ENCODE results near the gene SLC12A6. TPM values are rescaled to one million over a fixed set of nuclear protein-coding genes. Genes with fewer than 3 reads are reported as not detected.
"Not testable (repeated sequence)": the region's sequence is repeated elsewhere in the genome, so short reads cannot be mapped to it uniquely, and the experiment has no call there.

Gene SLC12A6
- total RNA-seq, 4 donors from 2014 or later, result 20.0 to 43.3 (median 33.5) TPM

- TF ChIP-seq CTCF (IDR thresholded peaks at IDR 0.05), result peak in 2 of 3 donors; percentile 80 to 96
These were observed 5.4 kb upstream of the SLC12A6 start, which contains the start of the genes NOP10 and NUTM1 for GRCh38 chr15:34342737-34343575. Gene NOP10 (minus strand): TSS chr15:34343136. CDS start chr15:34343073, 63 bp downstream. Gene NUTM1 (plus strand): TSS chr15:34343315. CDS start chr15:34343697, 382 bp downstream.

GRCh38 chr15:34342213-34342736 is 4.7 kb upstream of the SLC12A6 start:
- not testable (repeated sequence) for DNase-seq (ENCODE audit: low spot score); ATAC-seq (ENCODE audit: low FRiP score)

More at GRCh38 chr15:34342737-34343575, 5.4 kb upstream of the SLC12A6 start, which contains the start of the genes NOP10 and NUTM1:
- ATAC-seq (ENCODE audit: low FRiP score), result peak; percentile 96
- peak; percentile 77 for DNase-seq (ENCODE audit: low spot score)

DNA sequence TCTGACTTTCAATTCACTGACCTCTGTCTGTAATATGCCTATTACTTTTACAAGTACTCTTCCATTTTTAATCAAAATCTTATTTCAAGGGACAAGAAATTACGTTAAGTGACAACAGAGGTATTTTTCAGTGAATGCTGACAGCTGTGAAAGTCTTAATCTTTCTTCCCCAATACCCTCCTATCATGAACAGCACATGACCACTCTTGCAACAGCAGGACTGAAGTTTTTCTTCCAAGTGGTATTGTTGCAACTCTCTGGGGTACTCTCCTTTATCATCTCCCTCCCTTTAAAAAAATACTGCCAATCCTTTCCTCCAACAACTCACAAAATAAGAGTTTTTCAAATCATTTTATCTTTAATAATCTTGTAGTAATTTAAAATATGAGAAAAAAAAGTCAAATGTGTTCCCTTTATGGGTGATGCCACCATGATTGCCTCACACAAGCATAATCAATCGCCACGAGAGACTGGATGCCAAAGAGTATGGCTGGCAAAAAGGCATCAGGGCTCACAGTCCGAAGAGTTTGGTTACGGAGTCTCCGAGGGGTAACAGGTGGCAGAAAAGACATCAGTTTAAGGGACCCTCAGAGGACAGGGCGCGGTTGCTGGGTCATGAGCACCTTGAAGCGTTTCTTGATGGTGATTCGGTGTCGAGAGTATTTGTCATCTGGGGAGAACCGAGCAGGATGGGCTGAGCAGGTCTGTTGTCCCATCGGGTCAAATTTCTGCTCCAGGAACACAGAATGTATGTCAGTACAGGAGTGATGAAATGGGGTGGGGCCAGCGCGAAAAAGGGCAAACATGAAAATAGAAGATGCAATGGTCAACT is 4.0 kb upstream of the SLC12A6 start:
- no peak for ATAC-seq (ENCODE audit: low FRiP score)
- no peak for TF ChIP-seq CTCF (IDR thresholded peaks at IDR 0.05)
- no peak for DNase-seq (ENCODE audit: low spot score)

DNA sequence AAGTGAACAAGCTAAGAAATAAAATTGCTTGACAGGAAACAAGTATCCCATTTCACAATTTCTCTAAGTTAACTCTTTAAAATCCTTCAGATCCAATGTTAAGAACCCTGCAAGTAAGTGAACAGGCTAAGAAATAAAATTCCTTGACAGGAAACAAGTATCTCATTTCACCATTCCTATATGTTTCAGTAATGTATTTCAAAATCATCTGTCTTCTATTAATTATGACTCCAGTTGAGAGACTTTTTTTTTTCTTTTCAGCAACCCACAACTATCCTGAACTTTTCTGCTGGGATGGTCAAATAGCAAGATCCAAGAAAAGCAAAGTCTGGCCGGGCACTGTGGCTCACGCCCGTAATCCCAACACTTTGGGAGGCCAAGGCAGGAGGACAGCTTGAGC is 2.4 kb upstream of the SLC12A6 start:
- no peak for ATAC-seq (ENCODE audit: low FRiP score)
- DNase-seq (ENCODE audit: low spot score), result no peak
- no peak for TF ChIP-seq CTCF (IDR thresholded peaks at IDR 0.05)

DNA sequence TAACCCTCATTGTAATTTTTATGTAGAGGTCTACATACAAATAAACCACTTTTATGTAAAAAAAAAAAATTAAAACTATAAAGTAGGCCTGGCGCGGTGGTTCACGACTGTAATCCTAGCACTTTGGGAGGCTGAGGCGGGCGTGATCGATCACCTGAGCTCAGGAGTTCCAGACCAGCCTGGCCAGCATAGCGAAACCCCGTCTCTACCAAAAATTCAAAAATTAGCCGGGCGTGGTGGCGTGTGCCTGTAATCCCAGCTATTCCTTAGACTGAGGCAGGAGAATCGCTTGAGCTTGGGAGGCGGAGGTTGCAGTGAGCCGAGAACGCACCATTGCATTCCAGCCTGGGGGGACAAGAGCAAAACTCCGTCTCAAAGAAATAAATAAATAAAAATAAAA is 766 bp upstream of the SLC12A6 start:
- no peak for TF ChIP-seq CTCF (IDR thresholded peaks at IDR 0.05)
- ATAC-seq (ENCODE audit: low FRiP score) (no peak), DNase-seq (ENCODE audit: low spot score) (no peak)

- TF ChIP-seq CTCF (IDR thresholded peaks at IDR 0.05), result no peak
- DNase-seq (ENCODE audit: low spot score) (no peak), ATAC-seq (ENCODE audit: low FRiP score) (peak; percentile 13)
These were observed 507 bp downstream of the SLC12A6 start for GRCh38 chr15:34336991-34337556.

Measured in omental fat pad (tissue), 4 donors.